NCI-H446 (cell line): Measurements from ENCODE around the gene PILRA.
"Not testable (repeated sequence)": the region's sequence is repeated elsewhere in the genome, so short reads cannot be mapped to it uniquely, and the experiment has no call there.

ENCODE experiments used
- DNase-seq, 2 experiments: peaks; one replicate each; lab custom pipeline; 2025; lab: John Stamatoyannopoulos, UW

Gene PILRA

GRCh38 chr7:100380196-100380595 lies 6.9 kb downstream of the PILRA start:
- DNase-seq, result no peak

- not testable (repeated sequence) for DNase-seq
Measured at GRCh38 chr7:100381531-100382233, 8.4 kb downstream of the PILRA start.

- DNase-seq, result not testable (repeated sequence)
Measured at GRCh38 chr7:100382234-100382853, 9.1 kb downstream of the PILRA start.

- no peak for DNase-seq
Measured at GRCh38 chr7:100384628-100385294, 11.5 kb downstream of the PILRA start.

GRCh38 chr7:100386940-100387339 lies 13.7 kb downstream of the PILRA start:
- DNase-seq, result no peak

- no peak for DNase-seq
Measured at GRCh38 chr7:100387695-100388094, 14.4 kb downstream of the PILRA start.

GRCh38 chr7:100389437-100390088 lies 16.3 kb downstream of the PILRA start:
- DNase-seq, result no peak

- DNase-seq, result no peak
Measured at GRCh38 chr7:100390286-100391009, 17.2 kb downstream of the PILRA start.

- no peak for DNase-seq
Measured at GRCh38 chr7:100393233-100393905, 20.1 kb downstream of the PILRA start.

- no peak for DNase-seq
Measured at GRCh38 chr7:100394077-100394476, 20.8 kb downstream of the PILRA start.

GRCh38 chr7:100396421-100396982 lies 23.2 kb downstream of the PILRA start:
- no peak for DNase-seq

- DNase-seq, result no peak
Measured at GRCh38 chr7:100397315-100398081, 24.2 kb downstream of the PILRA start.

- DNase-seq, result no peak
Measured at GRCh38 chr7:100398239-100398638, 25.0 kb downstream of the PILRA start.

- no peak for DNase-seq
Measured at GRCh38 chr7:100400041-100400440, 26.8 kb downstream of the PILRA start.

GRCh38 chr7:100400656-100401055 lies 27.4 kb downstream of the PILRA start:
- no peak for DNase-seq

GRCh38 chr7:100401811-100402210 lies 28.5 kb downstream of the PILRA start:
- DNase-seq, result no peak

- no peak for DNase-seq
Measured at GRCh38 chr7:100402241-100402640, 29.0 kb downstream of the PILRA start.

- DNase-seq, result no peak
Measured at GRCh38 chr7:100406767-100407166, 33.5 kb downstream of the PILRA start.

- DNase-seq, result peak; percentile 16 to 57
Measured at GRCh38 chr7:100407285-100408180, 34.2 kb downstream of the PILRA start.
